ENCODE measurements around the gene SLC7A10. TPM values are rescaled to one million over a fixed set of nuclear protein-coding genes. Genes with fewer than 3 reads are reported as not detected.

SLC7A10 gene
- total and polyA plus RNA-seq, 3 donors from 2014 or later: 2.1 to 5.8 (median 3.0) TPM

GRCh38 chr19:33219261-33219815 lies 6.3 kb downstream of the SLC7A10 start:
- peaks cover 3% of the 10 kb centered on the region for H3K4me1 ChIP-seq
- H3K27me3 ChIP-seq: no peaks in the 10 kb centered on the region
- no peak for TF ChIP-seq POLR2A (IDR thresholded peaks at IDR 0.05)
- TF ChIP-seq, protein P1, sequence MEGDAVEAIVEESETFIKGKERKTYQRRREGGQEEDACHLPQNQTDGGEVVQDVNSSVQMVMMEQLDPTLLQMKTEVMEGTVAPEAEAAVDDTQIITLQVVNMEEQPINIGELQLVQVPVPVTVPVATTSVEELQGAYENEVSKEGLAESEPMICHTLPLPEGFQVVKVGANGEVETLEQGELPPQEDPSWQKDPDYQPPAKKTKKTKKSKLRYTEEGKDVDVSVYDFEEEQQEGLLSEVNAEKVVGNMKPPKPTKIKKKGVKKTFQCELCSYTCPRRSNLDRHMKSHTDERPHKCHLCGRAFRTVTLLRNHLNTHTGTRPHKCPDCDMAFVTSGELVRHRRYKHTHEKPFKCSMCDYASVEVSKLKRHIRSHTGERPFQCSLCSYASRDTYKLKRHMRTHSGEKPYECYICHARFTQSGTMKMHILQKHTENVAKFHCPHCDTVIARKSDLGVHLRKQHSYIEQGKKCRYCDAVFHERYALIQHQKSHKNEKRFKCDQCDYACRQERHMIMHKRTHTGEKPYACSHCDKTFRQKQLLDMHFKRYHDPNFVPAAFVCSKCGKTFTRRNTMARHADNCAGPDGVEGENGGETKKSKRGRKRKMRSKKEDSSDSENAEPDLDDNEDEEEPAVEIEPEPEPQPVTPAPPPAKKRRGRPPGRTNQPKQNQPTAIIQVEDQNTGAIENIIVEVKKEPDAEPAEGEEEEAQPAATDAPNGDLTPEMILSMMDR (IDR thresholded peaks at IDR 0.05): no peak
- intact Hi-C loops (cut with DNase I; ENCODE audit: low total_unique reads): no loop called here
- peak; percentile 69 for DNase-seq
- H3K27ac ChIP-seq: no peak overlapping the region
- WGBS, 2 donors: 64 to 97% methylated on average over 6 to 12 of the region's 12 CpGs
- no peaks in the 10 kb centered on the region for H3K36me3 ChIP-seq (ENCODE audit: low read depth, missing control alignments)
- H3K9me3 ChIP-seq: no peaks in the 10 kb centered on the region
- H3K4me3 ChIP-seq: no peak overlapping the region

DNA sequence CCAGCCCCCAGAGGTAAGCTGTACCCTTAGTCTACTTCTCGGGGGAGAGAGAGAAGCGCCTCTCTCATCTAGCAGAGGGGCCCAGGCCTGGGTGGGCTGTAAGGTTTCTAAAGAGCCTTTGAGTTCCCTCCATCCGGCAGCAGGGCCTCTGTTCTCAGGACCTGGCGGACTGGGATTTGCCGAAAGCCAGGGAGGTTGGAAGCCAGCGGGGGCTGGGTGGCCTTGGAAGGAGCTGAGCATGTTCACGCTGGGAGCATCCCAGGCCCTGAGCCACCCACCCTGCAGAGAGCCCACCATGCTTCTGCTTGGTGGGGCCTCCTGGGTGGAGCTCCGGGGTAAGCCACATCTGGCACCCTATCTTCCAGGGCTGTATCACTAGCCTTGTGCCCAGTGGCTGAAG lies 7.8 kb downstream of the SLC7A10 start:
- no peak overlapping the region for H3K4me3 ChIP-seq
- intact Hi-C loops (cut with DNase I; ENCODE audit: low total_unique reads): no loop called here
- H3K9me3 ChIP-seq: no peaks in the 10 kb centered on the region
- 52 to 62% methylated on average over 3 to 8 of the region's 8 CpGs for WGBS, 2 donors
- H3K27me3 ChIP-seq: no peaks in the 10 kb centered on the region
- no peak for DNase-seq
- H3K4me1 ChIP-seq: peaks cover 3% of the 10 kb centered on the region
- no peaks in the 10 kb centered on the region for H3K36me3 ChIP-seq (ENCODE audit: low read depth, missing control alignments)
- H3K27ac ChIP-seq: no peak overlapping the region
- no peak for TF ChIP-seq POLR2A (IDR thresholded peaks at IDR 0.05)
- TF ChIP-seq, protein P1 (IDR thresholded peaks at IDR 0.05): no peak

DNA sequence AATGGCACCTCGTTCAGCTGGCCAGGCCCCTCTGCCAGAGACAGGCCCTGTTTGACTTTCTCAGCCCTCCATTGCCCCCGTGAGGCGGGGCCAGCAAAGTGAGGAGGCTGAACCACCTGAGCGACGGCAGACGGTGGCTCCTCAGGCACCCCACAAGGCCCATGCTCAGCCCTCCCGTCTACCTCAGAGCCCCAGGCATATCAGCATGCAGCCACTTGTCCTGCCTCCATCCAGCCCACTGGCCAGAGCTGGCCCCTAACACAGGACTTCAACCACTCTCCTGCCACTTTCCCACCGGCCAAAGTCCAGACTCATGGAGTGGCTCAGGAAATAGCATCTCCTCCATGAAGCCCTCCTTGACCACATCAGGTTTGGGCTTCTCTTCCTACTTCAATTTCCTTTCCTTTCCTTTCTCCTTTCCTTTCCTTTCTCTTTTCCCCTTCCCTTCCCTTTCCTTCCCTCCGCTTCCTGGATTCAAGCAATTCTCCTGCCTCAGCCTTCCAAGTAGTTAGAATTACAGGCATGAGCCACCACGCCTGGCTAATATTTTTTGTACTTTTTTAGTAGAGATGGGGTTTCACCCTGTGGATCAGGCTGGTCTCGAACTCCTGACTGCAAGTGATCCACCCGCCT lies 9.3 kb downstream of the SLC7A10 start:
- peaks cover 3% of the 10 kb centered on the region for H3K4me1 ChIP-seq
- no peak for DNase-seq
- 81 to 93% methylated on average over 12 of the region's 12 CpGs for WGBS, 2 donors
- H3K27ac ChIP-seq: no peak overlapping the region
- no peaks in the 10 kb centered on the region for H3K9me3 ChIP-seq
- no peaks in the 10 kb centered on the region for H3K27me3 ChIP-seq
- no peak overlapping the region for H3K4me3 ChIP-seq
- no peak for TF ChIP-seq POLR2A (IDR thresholded peaks at IDR 0.05)
- TF ChIP-seq, protein P1 (IDR thresholded peaks at IDR 0.05): no peak
- no peaks in the 10 kb centered on the region for H3K36me3 ChIP-seq (ENCODE audit: low read depth, missing control alignments)
- intact Hi-C loops (cut with DNase I; ENCODE audit: low total_unique reads): no loop called here

DNA sequence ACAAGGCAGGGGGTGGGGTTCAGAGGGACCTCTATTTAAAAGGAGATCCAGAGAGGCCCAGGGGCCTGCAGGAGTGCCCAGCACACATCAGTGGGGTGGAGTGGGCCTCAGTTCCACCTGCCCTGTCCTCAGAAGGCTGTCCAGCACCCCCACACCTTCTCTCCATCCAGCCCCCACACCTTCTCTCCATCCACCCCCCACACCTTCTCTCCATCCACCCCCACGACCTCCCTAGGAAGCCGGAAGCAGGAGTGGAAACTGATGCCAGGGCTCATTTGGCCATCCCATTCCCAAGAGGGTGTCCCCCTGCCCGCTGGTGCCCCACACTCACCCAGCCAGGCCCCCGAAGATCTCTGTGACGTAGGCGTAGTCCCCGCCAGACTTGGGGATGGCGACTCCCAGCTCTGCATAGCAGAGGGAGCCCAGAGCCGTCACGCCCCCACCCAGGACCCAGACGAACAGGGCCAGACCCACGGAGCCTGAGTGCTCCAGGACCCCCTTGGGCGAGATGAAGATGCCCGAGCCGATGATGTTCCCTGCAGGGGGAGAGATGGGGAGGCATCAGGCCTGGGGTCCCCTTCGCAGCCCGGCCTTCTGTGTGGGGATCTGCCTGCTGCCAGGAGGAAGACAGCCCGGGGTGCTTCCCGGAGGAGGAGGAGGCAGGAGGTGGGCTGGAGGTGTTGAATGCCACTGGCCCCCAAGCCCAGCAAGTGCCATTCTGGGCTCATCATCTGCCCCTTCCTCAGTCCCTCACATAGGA lies 10.0 kb downstream of the SLC7A10 start:
- Histone ChIP-seq H3K27ac (no peak overlapping the region), H3K36me3 (ENCODE audit: low read depth, missing control alignments) (no peaks in the 10 kb centered on the region), H3K9me3 (no peaks in the 10 kb centered on the region), H3K4me3 (no peak overlapping the region), H3K4me1 (peaks cover 3% of the 10 kb centered on the region), H3K27me3 (no peaks in the 10 kb centered on the region)
- no peak for DNase-seq
- intact Hi-C loops (cut with DNase I; ENCODE audit: low total_unique reads): no loop called here
- 88 to 89% methylated on average over 3 to 19 of the region's 19 CpGs for WGBS, 2 donors
- TF ChIP-seq POLR2A (IDR thresholded peaks at IDR 0.05): no peak
- TF ChIP-seq, protein P1 (IDR thresholded peaks at IDR 0.05): no peak

All from testis (tissue), 3 donors.